NCI-H2107 (cell line): ENCODE data around the gene PID1.

Experiments
- DNase-seq: peaks from one replicate; lab custom pipeline; 2025; lab: John Stamatoyannopoulos, UW

Gene PID1

GRCh38 chr2:229261076-229261475, 10.0 kb downstream of the PID1 start:
- DNase-seq, result no peak

DNA sequence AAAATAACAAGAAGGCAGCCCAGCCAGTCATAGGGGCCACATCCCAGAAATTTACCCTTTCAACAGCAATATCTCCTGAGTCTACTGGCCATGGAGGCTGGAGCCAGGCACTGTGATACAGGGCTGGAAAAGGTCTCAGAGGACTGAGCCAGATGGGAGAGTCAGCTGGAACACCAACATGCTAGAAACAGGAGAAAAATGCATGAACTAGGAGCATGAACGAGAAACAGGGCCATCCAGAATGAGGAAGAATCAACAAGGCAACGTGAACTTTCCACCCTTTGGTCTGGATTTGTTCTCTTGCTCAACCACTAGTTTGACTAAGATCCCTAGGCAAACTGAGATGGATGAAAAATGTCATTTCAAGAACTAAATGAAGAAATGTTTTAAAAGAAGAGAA, 13.1 kb downstream of the PID1 start:
- no peak for DNase-seq

GRCh38 chr2:229256376-229256775, 14.7 kb downstream of the PID1 start:
- no peak for DNase-seq

GRCh38 chr2:229254206-229254605, 16.9 kb downstream of the PID1 start:
- DNase-seq, result no peak

DNA sequence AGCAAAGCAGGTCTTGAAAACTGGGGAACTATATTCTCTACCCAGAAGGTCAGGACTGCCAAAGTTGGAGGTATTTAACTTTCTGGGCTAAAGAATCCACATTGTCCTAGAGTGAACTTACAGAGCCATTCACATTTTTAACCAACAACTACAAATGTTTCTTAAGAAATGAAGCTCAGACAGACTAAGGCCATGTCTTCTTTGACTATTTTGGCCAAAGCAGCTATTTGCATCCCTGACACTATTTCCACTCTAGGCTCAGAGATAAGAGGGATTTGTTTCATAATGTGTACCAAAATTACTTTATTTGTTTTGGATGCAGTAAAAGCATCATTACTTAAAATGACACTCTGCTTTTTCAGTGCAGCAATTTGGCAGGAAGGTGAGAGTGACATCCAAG, 18.1 kb downstream of the PID1 start:
- no peak for DNase-seq

DNA sequence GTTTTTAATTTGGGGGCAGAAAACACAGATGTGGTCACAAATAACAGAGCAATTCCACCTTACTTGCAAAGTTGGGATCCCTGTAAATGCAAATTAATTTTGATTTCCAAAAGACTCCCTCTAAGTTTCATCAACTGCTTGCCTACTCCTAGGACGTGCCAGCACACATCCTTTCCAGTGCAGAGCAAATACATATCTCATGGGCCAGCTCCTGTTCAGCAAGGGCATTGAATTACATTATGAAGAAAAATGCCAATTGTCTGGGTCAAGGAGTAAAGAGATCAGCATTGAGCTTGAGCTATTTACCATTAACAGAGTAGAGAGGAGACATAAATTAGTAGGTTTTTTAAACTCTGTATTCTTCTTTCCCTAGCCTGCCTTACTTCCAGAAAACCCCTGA, 18.8 kb downstream of the PID1 start:
- DNase-seq, result no peak

DNA sequence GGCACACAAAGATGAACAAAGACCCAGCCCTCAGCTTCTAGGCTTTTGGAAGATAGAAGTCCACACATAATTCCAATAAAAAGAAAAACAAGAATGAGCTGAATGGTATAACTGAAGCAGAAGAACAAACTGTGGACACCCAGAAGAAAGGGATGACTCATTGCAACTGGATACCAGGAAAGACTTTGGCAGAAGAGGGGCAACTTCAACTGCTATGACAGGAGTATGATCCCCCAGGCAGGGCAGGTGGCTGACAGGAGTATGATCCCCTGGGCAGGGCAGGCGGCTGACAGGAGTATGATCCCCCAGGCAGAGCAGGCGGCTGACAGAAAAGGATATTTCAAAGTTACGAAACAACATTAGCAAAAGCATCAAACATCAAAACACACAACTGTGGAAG, 21.6 kb downstream of the PID1 start:
- DNase-seq, result no peak

- DNase-seq, result no peak
Measured at GRCh38 chr2:229246334-229246733, 24.8 kb downstream of the PID1 start.

GRCh38 chr2:229244975-229245374, 26.1 kb downstream of the PID1 start:
- DNase-seq, result no peak

- DNase-seq, result no peak
Measured at GRCh38 chr2:229243890-229244560, 27.1 kb downstream of the PID1 start.

DNA sequence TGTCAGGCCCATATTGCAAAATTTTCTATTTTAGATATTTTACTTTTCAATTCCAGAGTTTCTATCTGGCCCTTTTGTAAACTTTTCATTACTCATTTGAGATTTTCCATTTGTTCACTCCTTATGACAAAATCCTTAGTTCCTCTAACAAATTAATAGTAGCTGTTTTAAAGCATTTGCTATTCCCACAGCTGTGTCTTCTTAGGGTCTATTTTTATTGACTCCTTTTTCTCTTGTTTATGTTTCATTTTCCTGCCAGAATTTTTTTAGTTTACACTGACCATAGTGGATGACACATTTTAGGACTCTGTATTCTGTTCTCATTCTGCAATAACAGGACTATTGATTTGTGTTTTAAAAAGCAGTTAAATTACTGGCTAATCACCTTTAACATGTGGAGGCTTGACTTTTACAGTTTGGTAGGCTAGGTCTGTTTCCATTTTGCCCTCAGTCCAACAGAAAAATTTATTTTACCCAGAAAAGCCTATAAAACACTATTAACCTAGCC, 30.0 kb downstream of the PID1 start:
- DNase-seq, result no peak

GRCh38 chr2:229239021-229239420, 32.1 kb downstream of the PID1 start:
- DNase-seq, result no peak

- DNase-seq, result no peak
Measured at GRCh38 chr2:229237270-229237669, 33.8 kb downstream of the PID1 start.

- no peak for DNase-seq
Measured at GRCh38 chr2:229235131-229235914, 35.8 kb downstream of the PID1 start.

GRCh38 chr2:229231885-229232284, 39.2 kb downstream of the PID1 start:
- DNase-seq, result no peak

GRCh38 chr2:229231328-229231868, 39.7 kb downstream of the PID1 start:
- no peak for DNase-seq

DNA sequence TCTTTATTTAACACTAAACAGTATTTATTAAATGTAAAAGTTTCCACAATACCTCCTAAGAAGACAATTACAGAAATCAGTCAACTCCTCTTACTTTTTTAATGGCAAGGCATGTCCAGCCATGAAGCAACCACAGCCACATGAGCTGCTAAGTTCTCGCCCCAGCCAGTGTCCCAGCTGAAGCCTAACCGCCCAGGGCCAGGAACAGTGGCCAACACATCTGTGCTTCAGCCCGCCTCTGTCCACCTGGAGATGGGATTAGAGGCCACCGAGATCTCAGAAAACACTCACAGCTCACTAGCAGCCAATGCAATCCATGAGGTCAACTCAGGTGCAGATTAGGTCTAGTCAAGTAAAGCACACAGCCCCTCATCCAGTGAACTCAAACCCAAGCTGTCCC, 40.2 kb downstream of the PID1 start:
- DNase-seq, result no peak

- no peak for DNase-seq
Measured at GRCh38 chr2:229230256-229230655, 40.8 kb downstream of the PID1 start.

- no peak for DNase-seq
Measured at GRCh38 chr2:229226382-229226781, 44.7 kb downstream of the PID1 start.

- no peak for DNase-seq
Measured at GRCh38 chr2:229223107-229223506, 48.0 kb downstream of the PID1 start.

DNA sequence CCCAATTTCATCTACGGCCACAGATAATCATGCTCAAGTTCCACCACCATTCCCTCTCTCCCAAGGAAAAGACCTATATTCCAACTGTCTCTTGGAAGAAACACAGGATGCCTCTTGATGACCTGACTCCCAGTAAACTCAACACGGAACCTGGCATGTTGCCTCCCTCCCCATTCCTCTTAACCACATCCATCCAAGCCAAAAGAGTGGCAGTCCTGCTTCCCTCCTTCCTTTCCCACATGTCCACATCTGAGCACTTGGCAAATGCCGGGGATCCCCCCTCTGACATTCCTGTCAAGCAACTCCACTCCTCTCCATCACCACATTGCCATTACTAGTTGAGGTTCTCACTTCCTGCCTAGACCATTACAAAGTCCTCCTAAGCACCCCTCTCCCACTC, 49.4 kb downstream of the PID1 start:
- no peak for DNase-seq

DNA sequence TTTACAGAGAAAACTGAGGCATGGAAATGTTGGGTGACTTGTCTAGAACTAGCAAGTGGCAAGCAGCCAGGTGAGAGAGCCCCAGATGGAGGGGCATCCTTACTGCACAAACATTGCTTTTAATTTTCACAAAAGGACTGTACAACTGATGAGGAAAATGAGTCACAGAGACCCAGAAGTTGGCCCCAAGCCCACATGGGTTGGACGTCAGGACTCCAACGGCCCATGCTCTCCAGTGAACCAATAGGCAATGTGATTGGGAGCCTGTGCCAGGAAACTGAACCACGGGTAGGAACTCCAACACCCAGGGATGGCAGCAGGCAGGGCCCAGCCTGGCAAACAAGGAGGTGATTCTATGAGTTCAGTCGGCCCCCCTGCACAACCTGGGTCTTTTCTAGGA, 50.8 kb downstream of the PID1 start:
- DNase-seq, result no peak

DNA sequence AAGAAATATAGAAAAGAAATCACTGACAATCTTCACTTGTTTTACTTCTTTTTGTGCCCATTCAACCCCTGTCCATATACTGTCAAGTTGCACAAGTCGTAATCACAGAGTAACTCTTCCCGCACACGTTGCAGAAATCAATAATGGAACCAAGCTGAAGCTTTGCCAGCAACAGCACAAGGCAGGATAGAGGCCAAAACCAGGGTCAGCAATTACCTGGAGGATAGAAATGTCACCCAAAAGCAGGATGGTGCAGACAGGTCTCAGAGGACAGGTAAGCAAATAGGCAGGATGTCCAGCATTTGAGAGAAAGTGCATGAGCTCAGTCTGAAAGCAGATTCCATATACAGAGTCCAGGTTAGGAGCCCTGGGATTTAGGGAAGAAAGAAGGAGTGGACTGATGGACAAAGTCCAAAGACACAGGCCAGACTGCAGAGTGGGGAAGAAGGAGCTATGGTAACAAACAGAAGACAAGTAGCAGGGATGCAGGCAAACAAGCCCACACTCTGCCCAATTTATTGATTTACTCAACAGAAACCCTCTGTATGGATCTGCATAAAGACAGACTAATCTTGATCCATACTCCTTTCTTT, 52.7 kb downstream of the PID1 start:
- no peak for DNase-seq
